ENCODE results near the gene RBMS2. TPM values are rescaled to one million over a fixed set of nuclear protein-coding genes. Genes with fewer than 3 reads are reported as not detected.
A peak's percentile ranks its signal among the peaks of the same experiment; 100 is the strongest.

RBMS2 gene
- total RNA-seq, 1 experiment from 2014 or later = 40.8 TPM

DNA sequence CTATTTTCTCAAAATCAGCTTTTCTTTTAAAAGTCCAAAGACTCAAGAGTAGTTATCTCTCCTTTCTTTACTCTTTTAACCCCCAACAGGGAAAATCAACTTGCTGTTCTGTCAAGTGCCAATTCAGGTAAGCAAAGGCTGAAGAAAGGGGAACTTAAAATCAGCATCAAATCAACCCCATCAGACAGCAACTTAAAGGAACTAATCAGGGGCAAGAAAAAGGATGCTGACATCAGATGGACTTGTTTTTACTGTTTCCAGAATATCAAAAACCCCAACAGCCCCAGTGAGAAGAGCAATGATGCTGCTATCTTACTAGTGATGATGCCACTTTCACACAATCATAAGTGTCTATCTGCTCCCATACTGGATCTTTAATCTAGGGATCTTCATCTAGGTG lies 105.1 kb downstream of the RBMS2 start:
- peaks cover 0 to 4% of the 10 kb centered on the region in 2 experiments; a peak in 2 of 4 replicates for H3K36me3 ChIP-seq (ENCODE audit: control insufficient read depth in 1 of 2, insufficient read depth in 2 of 2, low read length in 2 of 2)
- no peak overlapping the region for H3K9ac ChIP-seq (ENCODE audit: low read length)
- peaks cover 10 to 19% of the 10 kb centered on the region in 2 experiments for H3K4me1 ChIP-seq (ENCODE audit: control insufficient read depth in 1 of 2, insufficient read depth in 2 of 2, low read length in 2 of 2)
- no peak for DNase-seq (ENCODE audit: low read depth, low spot score)
- H2AFZ ChIP-seq (ENCODE audit: low read depth, low read length, poor library complexity, severe bottlenecking) = no peak overlapping the region
- CTCF ChIA-PET = interaction anchor here (3.1 kb wide), 1 partner anchor 10 kb away, joined by 17 read pairs; no protein-coding TSS in a partner anchor
- TF ChIP-seq CEBPB (IDR thresholded peaks at IDR 0.05; ENCODE audit: low read depth) (no peak), ZFX (IDR thresholded peaks at IDR 0.05) (no peak), TCF7L2 (IDR thresholded peaks at IDR 0.05; ENCODE audit: borderline replicate concordance, extremely low read depth, insufficient read depth, insufficient read length) (no peak), REST (IDR thresholded peaks at IDR 0.05; ENCODE audit: low read depth) (no peak), SRF (IDR thresholded peaks at IDR 0.05; ENCODE audit: low read depth) (no peak), CBX3 (IDR thresholded peaks at IDR 0.05; ENCODE audit: low read depth) (no peak), ZNF274 (IDR thresholded peaks at IDR 0.05; ENCODE audit: low read depth, low read length) (no peak), FOSL1 (IDR thresholded peaks at IDR 0.05; ENCODE audit: low read depth) (no peak), SP1 (IDR thresholded peaks at IDR 0.05; ENCODE audit: low read depth) (no peak), EGR1 (IDR thresholded peaks at IDR 0.05; ENCODE audit: low read depth) (no peak), EZH2 (IDR thresholded peaks at IDR 0.05) (no peak)
- TF ChIP-seq, protein P1, sequence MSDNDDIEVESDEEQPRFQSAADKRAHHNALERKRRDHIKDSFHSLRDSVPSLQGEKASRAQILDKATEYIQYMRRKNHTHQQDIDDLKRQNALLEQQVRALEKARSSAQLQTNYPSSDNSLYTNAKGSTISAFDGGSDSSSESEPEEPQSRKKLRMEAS (IDR thresholded peaks at IDR 0.05) = no peak
- TF ChIP-seq, protein P2, sequence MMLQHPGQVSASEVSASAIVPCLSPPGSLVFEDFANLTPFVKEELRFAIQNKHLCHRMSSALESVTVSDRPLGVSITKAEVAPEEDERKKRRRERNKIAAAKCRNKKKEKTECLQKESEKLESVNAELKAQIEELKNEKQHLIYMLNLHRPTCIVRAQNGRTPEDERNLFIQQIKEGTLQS (IDR thresholded peaks at IDR 0.05) = no peak
- no peaks in the 10 kb centered on the region for H3K9me2 ChIP-seq (ENCODE audit: insufficient read depth)
- H3K27ac ChIP-seq (ENCODE audit: low read depth, low read length) = no peak overlapping the region
- no peaks in the 10 kb centered on the region for H4K20me1 ChIP-seq (ENCODE audit: insufficient read depth)
- BruUV-seq (replicated peaks) = TSS peak; percentile 1
- no peak overlapping the region for H3K4me2 ChIP-seq (ENCODE audit: low read length)
- H3K27me3 ChIP-seq (ENCODE audit: insufficient read depth, low read length) = no peaks in the 10 kb centered on the region
- H3K79me2 ChIP-seq (ENCODE audit: insufficient read depth, low read length) = peaks cover 82% of the 10 kb centered on the region
- POLR2A ChIA-PET = no interaction called here
- RAD21 ChIA-PET (ENCODE audit: low non-redundant PET in 1 of 2, low total read pairs in 2 of 2, uncharacterized antibody in 2 of 2, unreplicated experiment in 2 of 2) = no interaction called here
- intact Hi-C loops (cut with micrococcal nuclease) = no loop called here
- no peaks in the 10 kb centered on the region for H3K9me3 ChIP-seq (ENCODE audit: control insufficient read depth in 1 of 2, insufficient read depth in 1 of 2, low read depth in 1 of 2, low read length in 2 of 2)
- ATAC-seq = no peak
- no peak overlapping the region for H3K4me3 ChIP-seq (replicated peaks in 1 of 2; ENCODE audit: low read depth in 1 of 2, low read length in 2 of 2)
